ENCODE data around the gene EXOC6B.

Gene EXOC6B

DNA sequence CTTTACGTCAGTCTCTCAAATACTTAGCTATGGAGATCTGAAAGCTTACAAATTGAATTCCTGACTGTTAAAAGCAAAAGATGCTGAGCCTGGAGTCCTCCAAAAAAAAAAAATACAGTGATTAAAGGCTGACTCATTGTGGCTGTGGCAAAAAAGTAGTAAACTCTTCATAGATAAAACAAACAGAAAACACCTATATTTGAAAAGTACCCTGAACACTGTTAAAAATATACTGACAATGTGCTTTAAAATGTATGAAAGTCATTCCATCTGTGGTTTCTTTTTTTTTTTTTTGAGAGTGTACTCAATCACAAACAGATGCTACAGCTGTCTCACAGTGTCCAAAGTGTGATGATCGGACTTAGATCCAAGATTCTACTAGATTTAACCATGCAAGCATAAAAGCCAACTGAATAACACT, 410.6 kb downstream of the EXOC6B start:
- Histone ChIP-seq H3K27me3 (ENCODE audit: control insufficient read depth in 3 of 3, insufficient read depth in 3 of 3, low read depth in 1 of 3, low read length in 3 of 3) (no peaks in the 10 kb centered on the region), H2BK120ac (ENCODE audit: low read depth, low read length) (no peak overlapping the region), H2BK12ac (ENCODE audit: low read length) (no peak overlapping the region), H2BK15ac (ENCODE audit: low read length) (no peak overlapping the region), H3K14ac (ENCODE audit: low read length) (no peak overlapping the region), H3K4me3 (ENCODE audit: low read length in 2 of 2) (no peak overlapping the region), H3K4me2 (ENCODE audit: insufficient read depth, low read length, poor library complexity, severe bottlenecking) (no peak overlapping the region), H2AFZ (ENCODE audit: low read length) (no peak overlapping the region), H3K9me3 (replicated peaks in 1 of 2; ENCODE audit: control insufficient read depth in 2 of 2, insufficient read depth in 1 of 2, low read depth in 1 of 2, low read length in 2 of 2) (peaks cover 0 to 3% of the 10 kb centered on the region in 2 donors), H3K79me1 (ENCODE audit: low read depth, low read length) (no peaks in the 10 kb centered on the region), H3K9ac (ENCODE audit: low read depth, low read length, poor library complexity) (no peak overlapping the region), H3K27ac (replicated peaks; ENCODE audit: low read length) (no peak overlapping the region), H3K4me1 (ENCODE audit: control insufficient read depth in 2 of 2, insufficient read depth in 1 of 2, low read depth in 1 of 2, low read length in 2 of 2) (no peaks in the 10 kb centered on the region), H4K8ac (ENCODE audit: low read depth, low read length) (no peak overlapping the region), H4K91ac (ENCODE audit: low read depth, low read length, poor library complexity) (no peak overlapping the region), H2BK5ac (ENCODE audit: low read length) (no peak overlapping the region), H3K23ac (ENCODE audit: low read depth, low read length, poor library complexity) (no peak overlapping the region), H3K18ac (ENCODE audit: low read length) (no peak overlapping the region), H3K4ac (ENCODE audit: low read length) (no peak overlapping the region), H2AK5ac (ENCODE audit: low read depth, low read length) (no peak overlapping the region), H3K36me3 (replicated peaks in 1 of 2; ENCODE audit: control insufficient read depth in 2 of 2, insufficient read depth in 2 of 2, low read length in 2 of 2) (no peaks in the 10 kb centered on the region)
- DNase-seq (ENCODE audit: low spot score) = no peak
- no CpG with 5 or more reads among the region's 2 CpGs for WGBS, 2 donors (ENCODE audit: extremely low coverage in 2 of 2, insufficient read length in 2 of 2, insufficient replicate concordance in 1 of 2)

DNA sequence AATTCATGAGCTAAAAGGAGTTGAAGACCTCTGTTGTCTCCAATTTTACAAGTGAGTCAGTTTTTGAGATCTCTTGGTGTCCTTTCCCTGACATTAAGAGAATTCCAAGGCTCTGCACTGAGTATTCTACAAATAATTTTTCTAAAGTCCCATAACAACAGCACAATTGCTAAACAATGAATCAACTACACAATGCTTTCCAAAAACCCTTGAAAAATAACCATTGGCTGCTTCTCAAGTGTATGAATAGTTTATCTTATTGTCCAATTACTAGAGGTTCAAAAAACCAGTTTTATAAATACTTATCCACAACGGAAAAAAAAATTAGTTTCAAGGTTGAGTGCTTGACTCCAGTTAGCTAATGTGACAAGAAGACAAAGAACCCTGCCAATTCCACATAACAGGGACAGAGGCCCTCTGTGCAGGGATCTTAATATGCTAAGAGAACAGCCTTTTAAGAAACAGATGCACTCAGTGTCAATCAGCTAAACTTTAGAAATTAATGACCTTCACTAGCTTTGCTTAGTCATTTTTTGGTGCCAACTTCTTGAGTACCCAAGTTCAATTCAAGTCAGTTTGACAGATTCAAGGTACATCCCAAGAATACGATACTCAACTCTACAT, 411.6 kb downstream of the EXOC6B start:
- Histone ChIP-seq H3K27ac (replicated peaks; ENCODE audit: low read length) (no peak overlapping the region), H3K4me3 (ENCODE audit: low read length in 2 of 2) (no peak overlapping the region), H3K14ac (ENCODE audit: low read length) (no peak overlapping the region), H4K8ac (ENCODE audit: low read depth, low read length) (no peak overlapping the region), H3K9me3 (replicated peaks in 1 of 2; ENCODE audit: control insufficient read depth in 2 of 2, insufficient read depth in 1 of 2, low read depth in 1 of 2, low read length in 2 of 2) (no peaks in the 10 kb centered on the region), H4K91ac (ENCODE audit: low read depth, low read length, poor library complexity) (no peak overlapping the region), H2AFZ (ENCODE audit: low read length) (no peak overlapping the region), H3K36me3 (replicated peaks in 1 of 2; ENCODE audit: control insufficient read depth in 2 of 2, insufficient read depth in 2 of 2, low read length in 2 of 2) (no peaks in the 10 kb centered on the region), H2BK5ac (ENCODE audit: low read length) (no peak overlapping the region), H3K27me3 (ENCODE audit: control insufficient read depth in 3 of 3, insufficient read depth in 3 of 3, low read depth in 1 of 3, low read length in 3 of 3) (no peaks in the 10 kb centered on the region), H2BK15ac (ENCODE audit: low read length) (no peak overlapping the region), H2BK120ac (ENCODE audit: low read depth, low read length) (no peak overlapping the region), H3K4me2 (ENCODE audit: insufficient read depth, low read length, poor library complexity, severe bottlenecking) (no peak overlapping the region), H3K4ac (ENCODE audit: low read length) (no peak overlapping the region), H2BK12ac (ENCODE audit: low read length) (no peak overlapping the region), H3K79me1 (ENCODE audit: low read depth, low read length) (no peaks in the 10 kb centered on the region), H3K4me1 (ENCODE audit: control insufficient read depth in 2 of 2, insufficient read depth in 1 of 2, low read depth in 1 of 2, low read length in 2 of 2) (no peaks in the 10 kb centered on the region), H3K18ac (ENCODE audit: low read length) (no peak overlapping the region), H3K23ac (ENCODE audit: low read depth, low read length, poor library complexity) (no peak overlapping the region), H2AK5ac (ENCODE audit: low read depth, low read length) (no peak overlapping the region), H3K9ac (ENCODE audit: low read depth, low read length, poor library complexity) (no peak overlapping the region)
- no CpG with 5 or more reads among the region's 2 CpGs for WGBS, 2 donors (ENCODE audit: extremely low coverage in 2 of 2, insufficient read length in 2 of 2, insufficient replicate concordance in 1 of 2)
- no peak for DNase-seq (ENCODE audit: low spot score)

DNA sequence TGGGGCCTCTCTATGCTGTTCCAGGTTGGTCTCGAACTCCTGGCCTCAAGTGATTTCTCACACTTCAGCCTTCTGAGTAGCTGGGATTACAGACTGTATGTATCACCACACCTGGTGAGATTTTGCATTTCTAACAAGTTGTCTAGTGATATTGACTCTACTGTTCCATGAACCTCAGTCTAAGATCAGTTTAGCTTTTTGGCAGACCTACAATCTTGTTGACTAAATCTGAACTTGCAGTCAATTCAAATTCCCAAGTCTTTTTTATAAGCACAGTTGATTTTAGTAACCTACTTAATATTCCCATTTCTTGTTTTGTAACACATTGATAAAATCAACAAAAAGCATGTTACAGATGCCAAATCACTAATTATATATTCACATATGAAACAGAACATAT, 412.1 kb downstream of the EXOC6B start:
- Histone ChIP-seq H3K9me3 (replicated peaks in 1 of 2; ENCODE audit: control insufficient read depth in 2 of 2, insufficient read depth in 1 of 2, low read depth in 1 of 2, low read length in 2 of 2) (no peaks in the 10 kb centered on the region), H3K18ac (ENCODE audit: low read length) (no peak overlapping the region), H3K23ac (ENCODE audit: low read depth, low read length, poor library complexity) (no peak overlapping the region), H3K4me1 (ENCODE audit: control insufficient read depth in 2 of 2, insufficient read depth in 1 of 2, low read depth in 1 of 2, low read length in 2 of 2) (no peaks in the 10 kb centered on the region), H3K27ac (replicated peaks; ENCODE audit: low read length) (no peak overlapping the region), H3K4ac (ENCODE audit: low read length) (no peak overlapping the region), H3K9ac (ENCODE audit: low read depth, low read length, poor library complexity) (no peak overlapping the region), H2BK5ac (ENCODE audit: low read length) (no peak overlapping the region), H2BK120ac (ENCODE audit: low read depth, low read length) (no peak overlapping the region), H2AK5ac (ENCODE audit: low read depth, low read length) (no peak overlapping the region), H2BK12ac (ENCODE audit: low read length) (no peak overlapping the region), H4K8ac (ENCODE audit: low read depth, low read length) (no peak overlapping the region), H3K36me3 (replicated peaks in 1 of 2; ENCODE audit: control insufficient read depth in 2 of 2, insufficient read depth in 2 of 2, low read length in 2 of 2) (no peaks in the 10 kb centered on the region), H3K4me2 (ENCODE audit: insufficient read depth, low read length, poor library complexity, severe bottlenecking) (no peak overlapping the region), H3K79me1 (ENCODE audit: low read depth, low read length) (no peaks in the 10 kb centered on the region), H2AFZ (ENCODE audit: low read length) (no peak overlapping the region), H2BK15ac (ENCODE audit: low read length) (no peak overlapping the region), H4K91ac (ENCODE audit: low read depth, low read length, poor library complexity) (no peak overlapping the region), H3K27me3 (ENCODE audit: control insufficient read depth in 3 of 3, insufficient read depth in 3 of 3, low read depth in 1 of 3, low read length in 3 of 3) (no peaks in the 10 kb centered on the region), H3K4me3 (ENCODE audit: low read length in 2 of 2) (no peak overlapping the region), H3K14ac (ENCODE audit: low read length) (no peak overlapping the region)
- WGBS, 2 donors (ENCODE audit: extremely low coverage in 2 of 2, insufficient read length in 2 of 2, insufficient replicate concordance in 1 of 2) = no CpG with 5 or more reads among the region's 1 CpG
- DNase-seq (ENCODE audit: low spot score) = no peak

DNA sequence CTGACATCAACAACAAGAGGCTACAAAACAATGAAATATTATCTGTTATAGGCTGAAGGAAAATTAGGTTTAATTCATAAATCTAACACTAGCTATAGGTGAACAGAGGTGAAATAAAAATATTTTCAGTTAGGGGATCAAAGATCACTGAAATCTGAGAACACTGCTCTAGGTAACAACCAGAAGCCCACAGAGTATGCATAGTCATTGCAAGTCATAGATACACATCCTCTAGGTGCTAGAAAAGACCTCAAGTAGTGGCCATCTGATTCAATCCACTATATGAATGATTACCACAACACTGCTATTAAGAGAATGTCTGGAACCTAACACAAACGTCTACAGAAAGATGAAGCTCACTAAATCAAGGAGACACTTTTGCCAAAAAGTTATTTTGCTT, 413.6 kb downstream of the EXOC6B start:
- Histone ChIP-seq H3K27ac (replicated peaks; ENCODE audit: low read length) (no peak overlapping the region), H2BK15ac (ENCODE audit: low read length) (no peak overlapping the region), H4K91ac (ENCODE audit: low read depth, low read length, poor library complexity) (no peak overlapping the region), H3K23ac (ENCODE audit: low read depth, low read length, poor library complexity) (no peak overlapping the region), H3K9me3 (replicated peaks in 1 of 2; ENCODE audit: control insufficient read depth in 2 of 2, insufficient read depth in 1 of 2, low read depth in 1 of 2, low read length in 2 of 2) (no peaks in the 10 kb centered on the region), H2BK12ac (ENCODE audit: low read length) (no peak overlapping the region), H3K4me1 (ENCODE audit: control insufficient read depth in 2 of 2, insufficient read depth in 1 of 2, low read depth in 1 of 2, low read length in 2 of 2) (no peaks in the 10 kb centered on the region), H3K4me2 (ENCODE audit: insufficient read depth, low read length, poor library complexity, severe bottlenecking) (no peak overlapping the region), H2AFZ (ENCODE audit: low read length) (no peak overlapping the region), H3K4me3 (ENCODE audit: low read length in 2 of 2) (no peak overlapping the region), H3K18ac (ENCODE audit: low read length) (no peak overlapping the region), H3K9ac (ENCODE audit: low read depth, low read length, poor library complexity) (no peak overlapping the region), H2BK120ac (ENCODE audit: low read depth, low read length) (no peak overlapping the region), H3K4ac (ENCODE audit: low read length) (no peak overlapping the region), H2AK5ac (ENCODE audit: low read depth, low read length) (no peak overlapping the region), H2BK5ac (ENCODE audit: low read length) (no peak overlapping the region), H3K14ac (ENCODE audit: low read length) (no peak overlapping the region), H3K36me3 (replicated peaks in 1 of 2; ENCODE audit: control insufficient read depth in 2 of 2, insufficient read depth in 2 of 2, low read length in 2 of 2) (no peaks in the 10 kb centered on the region), H3K27me3 (ENCODE audit: control insufficient read depth in 3 of 3, insufficient read depth in 3 of 3, low read depth in 1 of 3, low read length in 3 of 3) (no peaks in the 10 kb centered on the region), H3K79me1 (ENCODE audit: low read depth, low read length) (no peaks in the 10 kb centered on the region), H4K8ac (ENCODE audit: low read depth, low read length) (no peak overlapping the region)
- DNase-seq (ENCODE audit: low spot score) = no peak
- no CpG with 5 or more reads among the region's 1 CpG for WGBS, 2 donors (ENCODE audit: extremely low coverage in 2 of 2, insufficient read length in 2 of 2, insufficient replicate concordance in 1 of 2)

Measured in neuronal stem cell (in vitro differentiated cells).